Inferior parietal cortex (tissue), 1 donor: ENCODE results near the gene KCNQ1.

Experiments used
- DNase-seq: peaks from one replicate; pipeline ENCODE4 v3.0.0-alpha.2; 2016; ENCODE audit errors: extremely low spot score

KCNQ1 gene

GRCh38 chr11:2685566-2686359 is 241.0 kb downstream of the KCNQ1 start:
- DNase-seq: no peak

GRCh38 chr11:2686360-2687222 is 241.8 kb downstream of the KCNQ1 start:
- DNase-seq: no peak

- DNase-seq: no peak
These were observed 242.4 kb downstream of the KCNQ1 start for GRCh38 chr11:2687223-2687530.

GRCh38 chr11:2687782-2688191 is 243.0 kb downstream of the KCNQ1 start:
- DNase-seq: no peak

- DNase-seq: no peak
These were observed 243.8 kb downstream of the KCNQ1 start for GRCh38 chr11:2688381-2689231.

- DNase-seq: no peak
These were observed 245.1 kb downstream of the KCNQ1 start for GRCh38 chr11:2689651-2690575.

GRCh38 chr11:2690596-2691354 is 246.0 kb downstream of the KCNQ1 start:
- no peak for DNase-seq

GRCh38 chr11:2691355-2691761 is 246.6 kb downstream of the KCNQ1 start:
- DNase-seq: no peak

GRCh38 chr11:2691991-2692875 is 247.4 kb downstream of the KCNQ1 start:
- DNase-seq: no peak

- no peak for DNase-seq
These were observed 248.8 kb downstream of the KCNQ1 start for GRCh38 chr11:2693271-2694261.

GRCh38 chr11:2694495-2694894 is 249.7 kb downstream of the KCNQ1 start:
- no peak for DNase-seq

- no peak for DNase-seq
These were observed 250.5 kb downstream of the KCNQ1 start for GRCh38 chr11:2694995-2695939.

GRCh38 chr11:2696455-2696854 is 251.6 kb downstream of the KCNQ1 start:
- DNase-seq: no peak

GRCh38 chr11:2697866-2698265 is 253.1 kb downstream of the KCNQ1 start:
- DNase-seq: no peak

- DNase-seq: no peak
These were observed 253.8 kb downstream of the KCNQ1 start for GRCh38 chr11:2698386-2699184.

GRCh38 chr11:2699185-2699530 is 254.3 kb downstream of the KCNQ1 start:
- no peak for DNase-seq
